K562 (cell line): ENCODE data around the gene CERS6.

Experiments used
- BMI1 ChIP-seq: fragments of 150-350 bp; IDR thresholded peaks from 2 replicates; pipeline ENCODE4 v1.6.1; 2014; ENCODE audit warnings: low read length
- GTF2F1 ChIP-seq: IDR thresholded peaks from 2 replicates; pipeline ENCODE4 v1.6.1; 2011; ENCODE audit warnings: low read depth, low read length, improper control_type of control experiment
- MAFF ChIP-seq: IDR thresholded peaks from 2 replicates; pipeline ENCODE4 v1.6.1; 2012; ENCODE audit warnings: low read length, improper control_type of control experiment
- MAZ ChIP-seq, 2 experiments: fragments of 450-650 bp in 1 of 2; sonication (generic) in 1 of 2; formaldehyde crosslinking; IDR thresholded peaks in 1 of 2; conservative IDR thresholded peaks in 1 of 2; 2 replicates each; pipeline versions ENCODE4 v1.4.0 to v1.5.0; 2020; ENCODE audit warnings: mild to moderate bottlenecking in 1 of 2, missing genetic modification reagents in 1 of 2
- PHF8 ChIP-seq: fragments of 200-600 bp; sonication (generic); IDR thresholded peaks from 2 replicates; pipeline ENCODE4 v1.6.1; 2012; ENCODE audit warnings: mixed run types, mild to moderate bottlenecking, inconsistent platforms, low read length, moderate library complexity, borderline replicate concordance
- RAD21 ChIP-seq, 2 experiments: fragments of 250-450 bp in 1 of 2; fragments of 450-650 bp in 1 of 2; sonication (Bioruptor Pico) in 1 of 2; formaldehyde crosslinking in 1 of 2; IDR thresholded peaks in 1 of 2; conservative IDR thresholded peaks in 1 of 2; 2 replicates each; pipeline versions ENCODE4 v1.4.0 to v1.8.0; 2020 to 2022; ENCODE audit warnings: mild to moderate bottlenecking in 2 of 2, moderate library complexity in 1 of 2
- RBBP5 ChIP-seq: fragments of 200-600 bp; sonication (generic); IDR thresholded peaks from 2 replicates; pipeline ENCODE4 v1.6.1; 2012; ENCODE audit warnings: borderline replicate concordance, mild to moderate bottlenecking, low read length, control low read depth, inconsistent platforms; ENCODE audit not compliant: insufficient read depth, poor library complexity, severe bottlenecking
- ZNF12 ChIP-seq: sonication (generic); formaldehyde crosslinking; IDR thresholded peaks from 2 replicates; pipeline ENCODE4 v1.4.0; 2020; ENCODE audit warnings: mild to moderate bottlenecking, missing genetic modification reagents
- TF ChIP-seq, protein P1 (sequence below): sonication (generic); formaldehyde crosslinking; IDR thresholded peaks from 2 replicates; pipeline ENCODE4 v1.8.1; 2023; ENCODE audit warnings: mild to moderate bottlenecking, missing genetic modification reagents
- TF ChIP-seq, protein P2 (sequence below), 3 experiments: IDR thresholded peaks in 2 of 3; conservative IDR thresholded peaks in 1 of 3; 2 replicates each; pipeline ENCODE4 v1.5.1; 2011 to 2012; ENCODE audit warnings: low read length in 3 of 3, mild to moderate bottlenecking in 3 of 3, control low read depth in 2 of 3, improper control_type of control experiment in 1 of 3, inconsistent platforms in 1 of 3, low read depth in 1 of 3, mixed read lengths in 1 of 3, moderate library complexity in 1 of 3; ENCODE audit not compliant: insufficient read depth in 2 of 3
- TF ChIP-seq, protein P3 (sequence below): fragments of 250-450 bp; sonication (Bioruptor Pico); IDR thresholded peaks from 2 replicates; pipeline ENCODE4 v1.5.0; 2021; ENCODE audit warnings: mild to moderate bottlenecking, borderline replicate concordance
- TF ChIP-seq, protein P4 (sequence below): sonication (generic); formaldehyde crosslinking; IDR thresholded peaks from 2 replicates; pipeline ENCODE4 v1.5.0; 2020; ENCODE audit warnings: missing genetic modification reagents

DNA sequence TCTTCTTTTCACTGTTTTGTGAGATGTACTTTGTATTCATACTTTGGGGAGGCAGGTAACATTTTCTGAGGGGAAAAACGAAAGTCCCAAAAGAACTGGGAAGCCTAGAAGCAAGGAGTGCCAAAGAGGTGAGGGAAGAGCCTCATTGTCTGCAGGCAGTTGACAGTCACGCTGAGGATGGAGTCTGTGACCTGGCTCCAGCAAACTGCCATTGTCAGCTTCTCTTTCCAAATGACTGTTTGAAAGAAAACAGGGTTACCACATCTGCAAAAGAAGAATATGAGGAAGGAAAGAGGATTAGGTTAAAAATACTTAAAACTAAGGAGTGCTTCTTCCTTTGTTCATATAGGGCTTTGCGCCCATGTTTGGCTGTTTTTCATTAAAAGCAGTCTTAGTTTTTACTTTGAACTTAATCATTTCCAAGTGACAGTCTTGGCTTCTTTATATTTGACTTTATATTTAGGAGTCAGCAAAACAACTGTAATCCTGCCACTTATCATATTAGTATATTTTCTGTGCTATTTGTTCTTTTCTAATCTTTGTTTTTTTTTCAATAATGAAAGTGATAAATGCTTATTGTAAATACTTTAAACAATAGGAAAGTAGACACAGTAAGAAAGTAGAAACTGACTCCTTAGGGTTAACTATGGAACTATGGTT is 35.0 kb downstream of the CERS6 start:
- TF ChIP-seq, protein P1, sequence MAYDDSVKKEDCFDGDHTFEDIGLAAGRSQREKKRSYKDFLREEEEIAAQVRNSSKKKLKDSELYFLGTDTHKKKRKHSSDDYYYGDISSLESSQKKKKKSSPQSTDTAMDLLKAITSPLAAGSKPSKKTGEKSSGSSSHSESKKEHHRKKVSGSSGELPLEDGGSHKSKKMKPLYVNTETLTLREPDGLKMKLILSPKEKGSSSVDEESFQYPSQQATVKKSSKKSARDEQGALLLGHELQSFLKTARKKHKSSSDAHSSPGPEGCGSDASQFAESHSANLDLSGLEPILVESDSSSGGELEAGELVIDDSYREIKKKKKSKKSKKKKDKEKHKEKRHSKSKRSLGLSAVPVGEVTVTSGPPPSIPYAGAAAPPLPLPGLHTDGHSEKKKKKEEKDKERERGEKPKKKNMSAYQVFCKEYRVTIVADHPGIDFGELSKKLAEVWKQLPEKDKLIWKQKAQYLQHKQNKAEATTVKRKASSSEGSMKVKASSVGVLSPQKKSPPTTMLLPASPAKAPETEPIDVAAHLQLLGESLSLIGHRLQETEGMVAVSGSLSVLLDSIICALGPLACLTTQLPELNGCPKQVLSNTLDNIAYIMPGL = no peak
- TF ChIP-seq, protein P2, sequence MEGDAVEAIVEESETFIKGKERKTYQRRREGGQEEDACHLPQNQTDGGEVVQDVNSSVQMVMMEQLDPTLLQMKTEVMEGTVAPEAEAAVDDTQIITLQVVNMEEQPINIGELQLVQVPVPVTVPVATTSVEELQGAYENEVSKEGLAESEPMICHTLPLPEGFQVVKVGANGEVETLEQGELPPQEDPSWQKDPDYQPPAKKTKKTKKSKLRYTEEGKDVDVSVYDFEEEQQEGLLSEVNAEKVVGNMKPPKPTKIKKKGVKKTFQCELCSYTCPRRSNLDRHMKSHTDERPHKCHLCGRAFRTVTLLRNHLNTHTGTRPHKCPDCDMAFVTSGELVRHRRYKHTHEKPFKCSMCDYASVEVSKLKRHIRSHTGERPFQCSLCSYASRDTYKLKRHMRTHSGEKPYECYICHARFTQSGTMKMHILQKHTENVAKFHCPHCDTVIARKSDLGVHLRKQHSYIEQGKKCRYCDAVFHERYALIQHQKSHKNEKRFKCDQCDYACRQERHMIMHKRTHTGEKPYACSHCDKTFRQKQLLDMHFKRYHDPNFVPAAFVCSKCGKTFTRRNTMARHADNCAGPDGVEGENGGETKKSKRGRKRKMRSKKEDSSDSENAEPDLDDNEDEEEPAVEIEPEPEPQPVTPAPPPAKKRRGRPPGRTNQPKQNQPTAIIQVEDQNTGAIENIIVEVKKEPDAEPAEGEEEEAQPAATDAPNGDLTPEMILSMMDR (IDR thresholded peaks at IDR 0.05 in 2 of 3, conservative IDR thresholded peaks at IDR 0.05 in 1 of 3; ENCODE audit: insufficient read depth in 2 of 3, low read depth in 1 of 3, low read length in 3 of 3) = no peak
- TF ChIP-seq ZNF12 (CRISPR knock-in tag) (no peak), PHF8 (no peak), BMI1 (no peak), MAFF (no peak), GTF2F1 (no peak), MAZ (CRISPR knock-in tag; conservative IDR thresholded peaks at IDR 0.05 in 1 of 2, IDR thresholded peaks at IDR 0.05 in 1 of 2) (no peak), RAD21 (CRISPR knock-in tag; conservative IDR thresholded peaks at IDR 0.05 in 1 of 2, IDR thresholded peaks at IDR 0.05 in 1 of 2) (no peak), RBBP5 (no peak)
- TF ChIP-seq, protein P3, sequence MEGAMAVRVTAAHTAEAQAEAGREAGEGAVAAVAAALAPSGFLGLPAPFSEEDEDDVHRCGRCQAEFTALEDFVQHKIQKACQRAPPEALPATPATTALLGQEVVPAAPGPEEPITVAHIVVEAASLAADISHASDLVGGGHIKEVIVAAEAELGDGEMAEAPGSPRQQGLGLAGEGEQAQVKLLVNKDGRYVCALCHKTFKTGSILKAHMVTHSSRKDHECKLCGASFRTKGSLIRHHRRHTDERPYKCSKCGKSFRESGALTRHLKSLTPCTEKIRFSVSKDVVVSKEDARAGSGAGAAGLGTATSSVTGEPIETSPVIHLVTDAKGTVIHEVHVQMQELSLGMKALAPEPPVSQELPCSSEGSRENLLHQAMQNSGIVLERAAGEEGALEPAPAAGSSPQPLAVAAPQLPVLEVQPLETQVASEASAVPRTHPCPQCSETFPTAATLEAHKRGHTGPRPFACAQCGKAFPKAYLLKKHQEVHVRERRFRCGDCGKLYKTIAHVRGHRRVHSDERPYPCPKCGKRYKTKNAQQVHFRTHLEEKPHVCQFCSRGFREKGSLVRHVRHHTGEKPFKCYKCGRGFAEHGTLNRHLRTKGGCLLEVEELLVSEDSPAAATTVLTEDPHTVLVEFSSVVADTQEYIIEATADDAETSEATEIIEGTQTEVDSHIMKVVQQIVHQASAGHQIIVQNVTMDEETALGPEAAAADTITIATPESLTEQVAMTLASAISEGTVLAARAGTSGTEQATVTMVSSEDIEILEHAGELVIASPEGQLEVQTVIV (CRISPR knock-in tag) = no peak
- TF ChIP-seq, protein P4, sequence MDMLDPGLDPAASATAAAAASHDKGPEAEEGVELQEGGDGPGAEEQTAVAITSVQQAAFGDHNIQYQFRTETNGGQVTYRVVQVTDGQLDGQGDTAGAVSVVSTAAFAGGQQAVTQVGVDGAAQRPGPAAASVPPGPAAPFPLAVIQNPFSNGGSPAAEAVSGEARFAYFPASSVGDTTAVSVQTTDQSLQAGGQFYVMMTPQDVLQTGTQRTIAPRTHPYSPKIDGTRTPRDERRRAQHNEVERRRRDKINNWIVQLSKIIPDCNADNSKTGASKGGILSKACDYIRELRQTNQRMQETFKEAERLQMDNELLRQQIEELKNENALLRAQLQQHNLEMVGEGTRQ (CRISPR knock-in tag) = no peak
